Osteoblast (primary cell): ENCODE results near the gene SRSF8. TPM values are rescaled to one million over a fixed set of nuclear protein-coding genes. Genes with fewer than 3 reads are reported as not detected.

ENCODE experiments used
- DNase-seq: peaks from one replicate; pipeline ENCODE4 v3.0.0; 2011; ENCODE audit warnings: low spot score, mixed read lengths; ENCODE audit not compliant: insufficient read length; ENCODE audit errors: missing footprints
- H2AFZ ChIP-seq: 2 replicates; pipeline ENCODE4 v1.6.0; 2011; ENCODE audit warnings: mild to moderate bottlenecking, low read length
- H3K27ac ChIP-seq: 2 replicates; pipeline ENCODE4 v1.5.1; 2011; ENCODE audit warnings: mild to moderate bottlenecking, low read depth, low read length, moderate library complexity
- H3K27me3 ChIP-seq: 2 replicates; pipeline ENCODE4 v1.6.0; 2012; ENCODE audit warnings: mild to moderate bottlenecking, control low read depth, inconsistent platforms, low read length, moderate library complexity; ENCODE audit not compliant: insufficient read depth
- H3K36me3 ChIP-seq: 2 replicates; pipeline ENCODE4 v1.5.1; 2011; ENCODE audit warnings: mild to moderate bottlenecking, low read length, control low read depth, moderate library complexity; ENCODE audit not compliant: insufficient read depth
- H3K4me1 ChIP-seq: 2 replicates; pipeline ENCODE4 v1.5.1; 2011; ENCODE audit warnings: mild to moderate bottlenecking, low read length, control low read depth, moderate library complexity; ENCODE audit not compliant: insufficient read depth
- H3K4me2 ChIP-seq: 2 replicates; pipeline ENCODE4 v1.6.0; 2011; ENCODE audit warnings: mild to moderate bottlenecking, low read length; ENCODE audit not compliant: insufficient read depth
- H3K4me3 ChIP-seq: fragments of 200-600 bp; sonication (generic); 3 replicates; pipeline ENCODE4 v1.5.1; 2012; ENCODE audit warnings: mild to moderate bottlenecking, low read length, inconsistent platforms; ENCODE audit not compliant: insufficient read depth
- H3K79me2 ChIP-seq: 2 replicates; pipeline ENCODE4 v1.6.0; 2012; ENCODE audit warnings: mild to moderate bottlenecking, low read length, control low read depth, inconsistent platforms; ENCODE audit not compliant: insufficient read depth
- H3K9me3 ChIP-seq: 2 replicates; pipeline ENCODE4 v1.5.1; 2011; ENCODE audit warnings: low read depth, low read length, control low read depth
- H4K20me1 ChIP-seq: 2 replicates; pipeline ENCODE4 v1.6.0; 2012; ENCODE audit warnings: mild to moderate bottlenecking, low read length, control low read depth; ENCODE audit not compliant: insufficient read depth
- total RNA-seq: library from RNA; depleted of rRNA; stranded (reverse); fragments of >200 nt; gene quantifications from 2 replicates; pipeline ENCODE4 v1.2.3, GENCODE V29; 2012
- TF ChIP-seq, protein P1 (sequence below): IDR thresholded peaks from 2 replicates; pipeline ENCODE4 v1.5.1; 2011; ENCODE audit warnings: mild to moderate bottlenecking, low read depth, low read length, moderate library complexity; ENCODE audit errors: extremely low read depth

Gene SRSF8
- total RNA-seq, 1 donor: 20.6 TPM

DNA sequence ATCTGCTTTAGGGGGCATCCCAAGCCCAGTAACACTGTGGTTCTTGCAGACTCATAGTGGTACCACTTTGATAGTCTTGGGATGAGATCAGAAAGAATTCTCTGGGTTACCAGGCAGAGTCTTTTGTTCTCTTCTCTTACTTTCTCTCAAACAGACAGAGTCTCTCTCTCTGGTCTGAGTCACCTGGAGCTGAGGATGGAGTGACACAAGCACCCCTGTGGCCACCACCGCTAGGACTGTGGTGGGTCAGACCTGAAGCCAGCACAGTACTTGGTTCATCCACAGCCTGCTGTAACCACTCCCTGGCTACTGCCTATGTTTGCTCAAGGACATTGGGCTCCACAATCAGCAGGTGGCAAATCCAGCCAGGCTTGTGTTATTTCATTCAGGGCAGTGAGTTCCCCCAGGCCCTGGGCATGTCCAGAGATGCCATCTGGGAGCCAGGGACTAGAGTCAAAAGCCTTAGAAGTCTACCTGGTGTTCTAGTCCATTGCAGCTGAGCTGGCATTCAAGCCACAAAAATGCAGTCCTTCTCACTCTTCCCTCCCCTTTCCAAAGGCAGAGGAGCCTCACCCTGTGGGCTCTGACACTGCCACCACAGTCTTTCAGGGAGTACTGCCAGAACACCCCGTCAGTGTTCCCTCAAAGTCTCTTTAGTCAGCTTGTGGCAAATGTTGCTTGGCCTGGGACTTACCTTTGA lies 52.8 kb downstream of the SRSF8 start:
- H2AFZ ChIP-seq: no peak overlapping the region
- no peaks in the 10 kb centered on the region for H3K27me3 ChIP-seq
- no peaks in the 10 kb centered on the region for H3K9me3 ChIP-seq
- no peak overlapping the region for H3K4me3 ChIP-seq
- H3K4me2 ChIP-seq: no peak overlapping the region
- H3K36me3 ChIP-seq: no peaks in the 10 kb centered on the region
- DNase-seq: no peak
- TF ChIP-seq, protein P1, sequence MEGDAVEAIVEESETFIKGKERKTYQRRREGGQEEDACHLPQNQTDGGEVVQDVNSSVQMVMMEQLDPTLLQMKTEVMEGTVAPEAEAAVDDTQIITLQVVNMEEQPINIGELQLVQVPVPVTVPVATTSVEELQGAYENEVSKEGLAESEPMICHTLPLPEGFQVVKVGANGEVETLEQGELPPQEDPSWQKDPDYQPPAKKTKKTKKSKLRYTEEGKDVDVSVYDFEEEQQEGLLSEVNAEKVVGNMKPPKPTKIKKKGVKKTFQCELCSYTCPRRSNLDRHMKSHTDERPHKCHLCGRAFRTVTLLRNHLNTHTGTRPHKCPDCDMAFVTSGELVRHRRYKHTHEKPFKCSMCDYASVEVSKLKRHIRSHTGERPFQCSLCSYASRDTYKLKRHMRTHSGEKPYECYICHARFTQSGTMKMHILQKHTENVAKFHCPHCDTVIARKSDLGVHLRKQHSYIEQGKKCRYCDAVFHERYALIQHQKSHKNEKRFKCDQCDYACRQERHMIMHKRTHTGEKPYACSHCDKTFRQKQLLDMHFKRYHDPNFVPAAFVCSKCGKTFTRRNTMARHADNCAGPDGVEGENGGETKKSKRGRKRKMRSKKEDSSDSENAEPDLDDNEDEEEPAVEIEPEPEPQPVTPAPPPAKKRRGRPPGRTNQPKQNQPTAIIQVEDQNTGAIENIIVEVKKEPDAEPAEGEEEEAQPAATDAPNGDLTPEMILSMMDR: no peak
- H3K79me2 ChIP-seq: peaks cover 23% of the 10 kb centered on the region
- H4K20me1 ChIP-seq: peaks cover 10% of the 10 kb centered on the region
- H3K27ac ChIP-seq: no peak overlapping the region
- H3K4me1 ChIP-seq: no peaks in the 10 kb centered on the region

Other genes with a start within 250 kb of the SRSF8 start
- gene CWC15, start 93.4 kb upstream of the SRSF8 start, total RNA-seq: 31.8 and 32.9 TPM in 2 replicates
- 0.72 and 0.88 TPM in 2 replicates for gene KDM4D, start 93.2 kb upstream of the SRSF8 start, total RNA-seq
- not detected in 2 replicates for gene KDM4E, start 41.7 kb upstream of the SRSF8 start, total RNA-seq
- gene KDM4F, start 17.5 kb upstream of the SRSF8 start, total RNA-seq: under 0.01 TPM in 1 of 2 replicates, not detected in the other
- gene ENDOD1, start 22.9 kb downstream of the SRSF8 start, total RNA-seq: 43.0 and 44.2 TPM in 2 replicates
- gene SESN3, start 164.3 kb downstream of the SRSF8 start, total RNA-seq: 24.6 and 33.3 TPM in 2 replicates